Astrocyte (in vitro differentiated cells and primary cell): ENCODE results near the gene SNX27. TPM values are rescaled to one million over a fixed set of nuclear protein-coding genes. Genes with fewer than 3 reads are reported as not detected.

Experiments
- DNase-seq: peaks from one replicate; pipeline ENCODE4 v3.0.0-alpha.2; 2010; ENCODE audit warnings: low read depth
- FAIRE-seq: peaks from 2 replicates; lab custom pipeline; 2011; peaks lifted over from hg19 to GRCh38; lab: Jason Lieb, UNC
- H2AFZ ChIP-seq: 2 replicates; pipeline ENCODE4 v1.6.0; 2012; ENCODE audit warnings: low read depth, low read length, inconsistent platforms
- H3K27ac ChIP-seq: 2 replicates; pipeline ENCODE4 v1.5.1; 2011; ENCODE audit warnings: low read depth, low read length, inconsistent platforms
- H3K27me3 ChIP-seq: 2 replicates; pipeline ENCODE4 v1.6.0; 2011; ENCODE audit warnings: low read length, inconsistent platforms; ENCODE audit not compliant: insufficient read depth
- H3K36me3 ChIP-seq: 2 replicates; pipeline ENCODE4 v1.5.1; 2011; ENCODE audit warnings: low read length, inconsistent platforms; ENCODE audit not compliant: insufficient read depth
- H3K4me1 ChIP-seq: 2 replicates; pipeline ENCODE4 v1.5.1; 2011; ENCODE audit warnings: low read length, inconsistent platforms; ENCODE audit not compliant: insufficient read depth
- H3K4me2 ChIP-seq: 2 replicates; pipeline ENCODE4 v1.6.0; 2012; ENCODE audit warnings: low read length, inconsistent platforms
- H3K4me3 ChIP-seq: 2 replicates; pipeline ENCODE4 v1.5.1; 2011; ENCODE audit warnings: low read depth, mild to moderate bottlenecking, low read length, inconsistent platforms; ENCODE audit not compliant: insufficient read depth
- H3K79me2 ChIP-seq: 2 replicates; pipeline ENCODE4 v1.6.0; 2012; ENCODE audit warnings: mild to moderate bottlenecking, low read length, inconsistent platforms; ENCODE audit not compliant: insufficient read depth
- H3K9ac ChIP-seq: 2 replicates; pipeline ENCODE4 v1.6.0; 2012; ENCODE audit warnings: mild to moderate bottlenecking, low read length, inconsistent platforms
- H3K9me3 ChIP-seq: 2 replicates; pipeline ENCODE4 v1.5.1; 2012; ENCODE audit warnings: low read depth, mild to moderate bottlenecking, low read length, inconsistent platforms; ENCODE audit not compliant: insufficient read depth
- H4K20me1 ChIP-seq: 2 replicates; pipeline ENCODE4 v1.6.0; 2012; ENCODE audit warnings: low read length, inconsistent platforms; ENCODE audit not compliant: insufficient read depth
- H3K27ac Mint-ChIP-seq: one replicate; pipeline ENCODE4 v1.8.0; 2021; ENCODE audit warnings: mild to moderate bottlenecking, mixed read lengths; ENCODE audit not compliant: unreplicated experiment
- H3K27me3 Mint-ChIP-seq: one replicate; pipeline ENCODE4 v1.8.0; 2021; ENCODE audit warnings: low read depth, mixed read lengths; ENCODE audit not compliant: unreplicated experiment
- H3K36me3 Mint-ChIP-seq: one replicate; pipeline ENCODE4 v1.8.0; 2021; ENCODE audit warnings: low read depth, mixed read lengths; ENCODE audit not compliant: unreplicated experiment
- H3K4me1 Mint-ChIP-seq: one replicate; pipeline ENCODE4 v1.8.0; 2021; ENCODE audit warnings: low read depth, mixed read lengths; ENCODE audit not compliant: unreplicated experiment
- H3K4me3 Mint-ChIP-seq: one replicate; pipeline ENCODE4 v1.8.0; 2021; ENCODE audit warnings: mild to moderate bottlenecking, moderate library complexity, mixed read lengths; ENCODE audit not compliant: unreplicated experiment
- H3K9me3 Mint-ChIP-seq: one replicate; pipeline ENCODE4 v1.8.0; 2021; ENCODE audit warnings: mild to moderate bottlenecking, mixed read lengths; ENCODE audit not compliant: unreplicated experiment
- CTCF ChIP-seq: IDR thresholded peaks from 2 replicates; pipeline ENCODE4 v1.5.1; 2011; ENCODE audit warnings: low read depth, mild to moderate bottlenecking, inconsistent platforms, low read length, moderate library complexity; ENCODE audit not compliant: insufficient read depth
- EZH2 ChIP-seq: IDR thresholded peaks from 2 replicates; pipeline ENCODE4 v1.6.1; 2012; ENCODE audit warnings: mild to moderate bottlenecking, low read length, inconsistent platforms; ENCODE audit not compliant: insufficient read depth
- total RNA-seq: library from RNA; stranded (reverse); gene quantifications from 2 replicates; pipeline ENCODE4 v1.2.1, GENCODE V29; 2021

The SNX27 gene
- total RNA-seq, 1 donor from 2014 or later = 53.1 TPM

DNA sequence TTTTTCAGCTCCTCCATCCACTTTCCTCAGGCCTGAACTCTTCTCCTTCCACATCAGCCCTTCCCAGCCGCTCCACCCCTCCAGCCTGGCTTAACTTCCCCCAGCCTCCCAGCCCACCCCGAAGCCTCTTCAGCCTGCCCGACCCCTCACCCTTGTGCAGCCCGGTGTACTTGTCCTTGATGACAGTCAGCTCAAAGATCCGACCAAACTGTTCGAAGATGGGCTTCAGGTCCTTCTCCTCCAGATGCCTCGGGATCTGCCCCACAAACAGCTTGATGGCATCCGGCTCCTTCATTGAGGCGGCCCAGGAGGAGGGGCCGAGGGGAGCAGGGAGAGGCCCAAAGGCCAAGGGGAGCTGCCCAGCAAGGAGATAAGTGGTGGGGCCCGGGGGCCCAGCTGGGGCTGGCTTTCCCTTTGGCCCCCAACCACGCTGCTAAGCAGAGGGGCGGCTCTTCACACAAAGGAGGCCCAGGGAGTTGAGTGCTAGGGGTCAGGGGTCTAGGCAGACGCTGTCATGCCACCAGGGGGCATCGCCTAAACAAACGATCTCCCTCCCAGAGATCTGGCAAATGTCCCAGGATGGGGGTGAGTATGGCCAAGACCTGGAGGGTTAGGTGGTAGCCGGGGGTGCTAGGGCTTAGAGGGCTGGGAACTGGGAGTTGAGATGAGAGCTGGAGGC, 104.0 kb downstream of the SNX27 start:
- Mint-ChIP-seq H3K27me3 (peaks cover 66% of the 10 kb centered on the region), H3K9me3 (peaks cover 2% of the 10 kb centered on the region), H3K4me3 (no peak overlapping the region), H3K36me3 (peaks cover 3% of the 10 kb centered on the region), H3K27ac (no peak overlapping the region), H3K4me1 (peaks cover 18% of the 10 kb centered on the region)
- FAIRE-seq (no peak), DNase-seq (no peak)
- Histone ChIP-seq H3K79me2 (no peaks in the 10 kb centered on the region), H3K4me2 (no peak overlapping the region), H2AFZ (no peak overlapping the region), H3K9me3 (no peaks in the 10 kb centered on the region), H3K27ac (no peak overlapping the region), H3K4me3 (no peak overlapping the region), H4K20me1 (no peaks in the 10 kb centered on the region), H3K4me1 (peaks cover 3% of the 10 kb centered on the region), H3K36me3 (no peaks in the 10 kb centered on the region), H3K9ac (no peak overlapping the region), H3K27me3 (peaks cover 69% of the 10 kb centered on the region)
- TF ChIP-seq EZH2 (no peak), CTCF (no peak)

- DNase-seq = no peak
- TF ChIP-seq EZH2 (no peak), CTCF (no peak)
- H3K4me3 Mint-ChIP-seq = no peak overlapping the region
- H4K20me1 ChIP-seq = no peaks in the 10 kb centered on the region
- no peak overlapping the region for H3K4me2 ChIP-seq
- no peaks in the 10 kb centered on the region for H3K79me2 ChIP-seq
- H3K4me1 Mint-ChIP-seq = peaks cover 20% of the 10 kb centered on the region
- H3K4me1 ChIP-seq = peaks cover 3% of the 10 kb centered on the region
- H3K9me3 Mint-ChIP-seq = peaks cover 2% of the 10 kb centered on the region
- FAIRE-seq = no peak
- no peak overlapping the region for H2AFZ ChIP-seq
- no peaks in the 10 kb centered on the region for H3K9me3 ChIP-seq
- H3K9ac ChIP-seq = no peak overlapping the region
- H3K27ac ChIP-seq = no peak overlapping the region
- no peak overlapping the region for H3K4me3 ChIP-seq
- no peaks in the 10 kb centered on the region for H3K36me3 ChIP-seq
- peaks cover 3% of the 10 kb centered on the region for H3K36me3 Mint-ChIP-seq
- no peak overlapping the region for H3K27ac Mint-ChIP-seq
- H3K27me3 ChIP-seq = peaks cover 72% of the 10 kb centered on the region
- H3K27me3 Mint-ChIP-seq = peaks cover 66% of the 10 kb centered on the region
These were observed 104.5 kb downstream of the SNX27 start for GRCh38 chr1:151716405-151716762.
